Neutrophil (primary cell): ENCODE measurements around the gene TMEM52B.
A peak's percentile ranks its signal among the peaks of the same experiment; 100 is the strongest.

Experiments
- H3K27ac ChIP-seq: fragments of 200-600 bp; sonication (generic); 2 replicates; pipeline ENCODE4 v1.5.1; 2016; ENCODE audit warnings: mild to moderate bottlenecking, moderate library complexity
- H3K27me3 ChIP-seq: fragments of 200-600 bp; sonication (generic); 2 replicates; pipeline ENCODE4 v1.6.0; 2016; ENCODE audit warnings: mild to moderate bottlenecking
- H3K36me3 ChIP-seq: fragments of 200-600 bp; sonication (generic); 2 replicates; pipeline ENCODE4 v1.5.1; 2017
- H3K4me1 ChIP-seq, 2 experiments: fragments of 200-600 bp in 1 of 2; sonication (generic) in 1 of 2; 1 replicate in 1 of 2; 2 replicates in 1 of 2; pipeline versions ENCODE4 v1.5.1 to v1.6.1; 2013 to 2016; ENCODE audit warnings: low read depth in 1 of 2, low read length in 1 of 2, mild to moderate bottlenecking in 1 of 2, moderate library complexity in 1 of 2; ENCODE audit not compliant: control insufficient read depth in 1 of 2, insufficient read depth in 1 of 2
- H3K4me3 ChIP-seq, 2 experiments: fragments of 200-600 bp in 1 of 2; sonication (generic) in 1 of 2; 1 replicate in 1 of 2; 2 replicates in 1 of 2; pipeline ENCODE4 v1.5.1; 2013 to 2016; ENCODE audit warnings: low read depth in 1 of 2, low read length in 1 of 2, mild to moderate bottlenecking in 1 of 2, moderate library complexity in 1 of 2
- H3K9me3 ChIP-seq: fragments of 200-600 bp; sonication (generic); 2 replicates; pipeline ENCODE4 v1.5.1; 2016
- TF ChIP-seq, protein P1 (sequence below): fragments of 200-600 bp; sonication (generic); IDR thresholded peaks from 2 replicates; pipeline ENCODE4 v1.5.1; 2016; ENCODE audit warnings: antibody characterized with exemption

Gene TMEM52B

DNA sequence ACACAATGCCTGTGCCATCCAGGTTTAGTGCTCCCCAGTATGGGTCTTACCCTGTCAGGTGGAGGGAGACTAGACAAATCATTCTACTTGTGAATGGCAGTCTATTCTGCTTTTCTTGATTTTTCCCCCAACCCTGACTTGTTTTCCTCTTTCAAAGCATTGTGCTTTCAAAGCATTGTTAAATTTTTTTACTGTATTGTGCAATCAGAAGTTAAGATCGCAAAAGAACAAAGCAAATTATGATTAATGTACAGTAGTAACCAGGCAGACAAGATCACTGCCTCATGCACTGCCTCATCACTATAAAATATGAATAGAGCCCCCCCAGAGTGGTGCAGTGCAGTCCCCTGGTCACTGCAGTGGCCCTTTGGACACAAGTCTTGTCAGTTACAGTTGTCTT lies 47.9 kb downstream of the TMEM52B start:
- Histone ChIP-seq H3K27me3 (no peaks in the 10 kb centered on the region), H3K27ac (no peak overlapping the region), H3K4me3 (no peak overlapping the region), H3K4me1 (no peaks in the 10 kb centered on the region), H3K36me3 (peaks cover 34% of the 10 kb centered on the region), H3K9me3 (no peaks in the 10 kb centered on the region)
- TF ChIP-seq, protein P1, sequence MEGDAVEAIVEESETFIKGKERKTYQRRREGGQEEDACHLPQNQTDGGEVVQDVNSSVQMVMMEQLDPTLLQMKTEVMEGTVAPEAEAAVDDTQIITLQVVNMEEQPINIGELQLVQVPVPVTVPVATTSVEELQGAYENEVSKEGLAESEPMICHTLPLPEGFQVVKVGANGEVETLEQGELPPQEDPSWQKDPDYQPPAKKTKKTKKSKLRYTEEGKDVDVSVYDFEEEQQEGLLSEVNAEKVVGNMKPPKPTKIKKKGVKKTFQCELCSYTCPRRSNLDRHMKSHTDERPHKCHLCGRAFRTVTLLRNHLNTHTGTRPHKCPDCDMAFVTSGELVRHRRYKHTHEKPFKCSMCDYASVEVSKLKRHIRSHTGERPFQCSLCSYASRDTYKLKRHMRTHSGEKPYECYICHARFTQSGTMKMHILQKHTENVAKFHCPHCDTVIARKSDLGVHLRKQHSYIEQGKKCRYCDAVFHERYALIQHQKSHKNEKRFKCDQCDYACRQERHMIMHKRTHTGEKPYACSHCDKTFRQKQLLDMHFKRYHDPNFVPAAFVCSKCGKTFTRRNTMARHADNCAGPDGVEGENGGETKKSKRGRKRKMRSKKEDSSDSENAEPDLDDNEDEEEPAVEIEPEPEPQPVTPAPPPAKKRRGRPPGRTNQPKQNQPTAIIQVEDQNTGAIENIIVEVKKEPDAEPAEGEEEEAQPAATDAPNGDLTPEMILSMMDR, result no peak

DNA sequence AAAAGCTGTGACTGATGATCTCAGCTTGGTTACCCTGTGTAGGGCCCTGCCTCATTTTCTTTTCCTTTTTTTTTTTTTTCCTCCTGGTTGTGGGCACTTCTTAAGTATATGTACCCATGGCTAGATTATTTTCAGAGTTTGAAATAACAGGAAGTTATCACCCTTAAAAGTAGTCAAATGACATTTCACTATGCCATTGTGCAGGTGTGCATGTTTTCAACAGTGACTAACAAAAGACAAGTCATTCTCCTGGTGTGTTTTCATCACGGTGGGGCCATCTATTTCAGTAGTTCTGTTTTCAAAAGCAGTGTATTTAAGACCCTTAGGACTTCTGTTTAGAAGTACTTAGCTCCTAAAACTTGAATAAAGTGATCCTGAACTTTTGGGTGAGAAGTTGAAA lies 48.8 kb downstream of the TMEM52B start:
- TF ChIP-seq, protein P1, result no peak
- H3K4me3 ChIP-seq, result no peak overlapping the region
- H3K36me3 ChIP-seq, result peaks cover 24% of the 10 kb centered on the region
- no peak overlapping the region for H3K27ac ChIP-seq
- H3K27me3 ChIP-seq, result no peaks in the 10 kb centered on the region
- H3K4me1 ChIP-seq, result no peaks in the 10 kb centered on the region
- no peaks in the 10 kb centered on the region for H3K9me3 ChIP-seq

DNA sequence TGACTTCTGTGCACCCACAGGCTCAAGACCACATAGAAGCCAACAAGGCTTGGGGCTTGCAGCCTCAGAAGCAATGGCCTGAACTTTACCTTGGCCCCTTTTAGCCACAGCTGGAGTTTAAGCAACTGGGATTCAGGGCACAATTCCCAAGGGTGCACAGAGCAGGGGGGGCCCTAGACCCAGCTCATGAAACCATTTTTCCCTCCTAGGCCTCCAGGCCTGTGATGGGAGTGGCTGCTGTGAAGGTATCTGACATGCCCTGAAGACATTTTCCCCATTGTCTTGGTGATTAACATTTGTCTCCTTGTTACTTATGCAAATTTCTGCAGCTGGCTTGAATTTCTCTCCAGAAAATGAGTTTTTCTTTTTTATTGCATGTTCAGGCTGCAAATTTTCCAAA lies 55.7 kb downstream of the TMEM52B start:
- H3K36me3 ChIP-seq, result no peaks in the 10 kb centered on the region
- TF ChIP-seq, protein P1, result no peak
- H3K27me3 ChIP-seq, result no peaks in the 10 kb centered on the region
- no peak overlapping the region for H3K27ac ChIP-seq
- H3K4me1 ChIP-seq, result no peaks in the 10 kb centered on the region
- H3K9me3 ChIP-seq, result no peaks in the 10 kb centered on the region
- no peak overlapping the region for H3K4me3 ChIP-seq

DNA sequence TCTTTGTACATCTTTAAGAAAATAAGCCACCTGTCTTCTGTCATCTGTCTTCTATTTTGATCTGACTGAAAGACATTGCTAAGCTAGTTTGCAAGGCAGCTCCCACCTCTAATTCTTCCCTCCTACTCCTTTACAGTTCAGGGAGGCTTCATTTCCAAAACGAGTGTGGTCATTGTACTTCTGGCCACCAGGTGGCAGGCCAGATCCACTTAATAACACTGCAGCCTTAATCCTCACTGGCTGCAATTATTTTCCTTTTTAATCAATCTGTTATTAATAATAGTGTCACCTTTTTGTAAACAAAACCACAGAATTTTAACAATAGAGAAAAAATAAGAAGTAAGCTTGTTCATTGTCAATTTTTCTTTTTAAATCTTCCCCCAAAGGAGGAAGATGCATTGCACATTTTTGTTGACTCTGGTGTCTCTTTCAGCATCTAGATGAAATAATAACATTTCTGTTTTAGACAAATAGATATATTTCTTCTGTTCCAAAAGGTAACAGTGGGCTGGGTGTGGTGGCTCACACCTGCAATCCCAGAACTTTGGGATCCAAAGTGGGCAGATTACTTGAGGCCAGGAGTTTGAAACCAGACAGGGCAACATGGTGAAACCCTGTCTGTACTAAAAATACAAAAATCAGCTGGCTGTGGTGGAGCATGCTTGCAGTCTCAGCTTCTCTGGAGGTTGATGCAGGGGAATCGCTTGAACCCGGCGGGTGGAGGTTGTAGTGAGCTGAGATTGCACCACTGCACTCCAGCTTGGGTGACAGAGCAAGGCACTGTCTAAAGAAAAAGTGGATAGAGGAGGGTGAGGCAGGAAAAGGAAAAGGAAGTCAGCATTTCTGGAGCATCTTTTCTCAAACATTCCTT lies 57.2 kb downstream of the TMEM52B start:
- TF ChIP-seq, protein P1, result peak; percentile 86

DNA sequence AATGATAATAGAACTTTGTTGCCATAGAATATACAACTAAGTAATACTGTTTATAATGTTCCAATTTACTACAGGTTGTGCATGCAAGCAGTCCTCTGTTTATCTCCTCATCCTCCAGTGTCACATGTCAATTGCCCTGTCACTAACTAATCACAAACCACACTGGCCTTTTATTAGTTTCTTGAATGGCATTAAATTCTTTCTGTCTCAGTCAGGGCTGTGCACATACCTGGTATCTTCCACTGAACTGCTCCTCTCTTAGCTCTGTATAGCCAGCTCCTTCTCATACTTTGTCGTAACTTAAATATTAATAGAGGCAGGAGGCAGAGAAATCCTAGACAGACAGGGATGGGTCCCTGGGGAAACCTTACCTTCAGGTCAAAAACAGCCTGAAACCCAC lies 57.9 kb downstream of the TMEM52B start:
- H3K4me1 ChIP-seq, result no peaks in the 10 kb centered on the region
- no peak overlapping the region for H3K4me3 ChIP-seq
- no peaks in the 10 kb centered on the region for H3K9me3 ChIP-seq
- TF ChIP-seq, protein P1, result no peak
- no peak overlapping the region for H3K27ac ChIP-seq
- H3K27me3 ChIP-seq, result no peaks in the 10 kb centered on the region
- H3K36me3 ChIP-seq, result no peaks in the 10 kb centered on the region

More for the DNA sequence above, 57.2 kb downstream of the TMEM52B start:
- Histone ChIP-seq H3K9me3 (no peaks in the 10 kb centered on the region), H3K27me3 (no peaks in the 10 kb centered on the region), H3K27ac (no peak overlapping the region), H3K4me3 (no peak overlapping the region), H3K4me1 (no peaks in the 10 kb centered on the region), H3K36me3 (no peaks in the 10 kb centered on the region)
